Smooth muscle cell (in vitro differentiated cells): ENCODE measurements around the gene SLC38A1. TPM values are rescaled to one million over a fixed set of nuclear protein-coding genes. Genes with fewer than 3 reads are reported as not detected.

Source experiments
- DNase-seq: peaks from one replicate; lab custom pipeline; 2025; ENCODE audit not compliant: unreplicated experiment; lab: John Stamatoyannopoulos, UW
- H2AFZ ChIP-seq: fragments of 200-600 bp; sonication (generic); 2 replicates; pipeline ENCODE4 v1.6.0; 2016; ENCODE audit warnings: antibody characterized with exemption, low read depth, mild to moderate bottlenecking
- H3F3A ChIP-seq: fragments of 200-600 bp; sonication (generic); 2 replicates; pipeline ENCODE4 v1.6.0; 2017; ENCODE audit warnings: antibody characterized with exemption, low read depth
- H3K27ac ChIP-seq: fragments of 200-600 bp; sonication (generic); 2 replicates; pipeline ENCODE4 v1.5.1; 2016; ENCODE audit warnings: low read depth, mild to moderate bottlenecking
- H3K27me3 ChIP-seq: fragments of 200-600 bp; sonication (generic); 2 replicates; pipeline ENCODE4 v1.6.1; 2016; ENCODE audit warnings: low read depth, mild to moderate bottlenecking
- H3K36me3 ChIP-seq: fragments of 200-600 bp; sonication (generic); 2 replicates; pipeline ENCODE4 v1.5.1; 2016; ENCODE audit warnings: low read depth
- H3K4me1 ChIP-seq: fragments of 200-600 bp; sonication (generic); 2 replicates; pipeline ENCODE4 v1.5.1; 2016; ENCODE audit warnings: low read depth
- H3K4me2 ChIP-seq: fragments of 200-600 bp; sonication (generic); 2 replicates; pipeline ENCODE4 v1.6.0; 2016; ENCODE audit warnings: mild to moderate bottlenecking
- H3K4me3 ChIP-seq: fragments of 200-600 bp; sonication (generic); 2 replicates; pipeline ENCODE4 v1.5.1; 2016; ENCODE audit warnings: mild to moderate bottlenecking
- H3K79me2 ChIP-seq: fragments of 200-600 bp; sonication (generic); 2 replicates; pipeline ENCODE4 v1.6.0; 2016; ENCODE audit warnings: low read depth, mild to moderate bottlenecking
- H3K9ac ChIP-seq: fragments of 200-600 bp; sonication (generic); 2 replicates; pipeline ENCODE4 v1.6.0; 2016; ENCODE audit warnings: low read depth
- H3K9me3 ChIP-seq: fragments of 200-600 bp; sonication (generic); replicated peaks from 2 replicates; pipeline ENCODE4 v1.5.1; 2016; ENCODE audit warnings: low read depth
- H4K20me1 ChIP-seq: fragments of 200-600 bp; sonication (generic); 2 replicates; pipeline ENCODE4 v1.6.0; 2016; ENCODE audit warnings: low read depth
- WGBS: methylation state at CpG from one replicate; pipeline ENCODE4 v1.1.7; 2016; ENCODE audit warnings: low lambda C conversion rate; 5-methylcytosine and 5-hydroxymethylcytosine counted together
- polyA plus RNA-seq: library from polyadenylated mRNA; unstranded; fragments of >200 nt; fragmentation: Nextera tagmentation; extraction: Ambion mirVana; gene quantifications from 2 replicates; pipeline ENCODE4 v1.2.1, GENCODE V29; 2016
- total RNA-seq: library from RNA; depleted of rRNA; stranded (reverse); fragments of >200 nt; gene quantifications from 2 replicates; pipeline ENCODE4 v1.2.3, GENCODE V29; 2014
- TF ChIP-seq, protein P1 (sequence below): fragments of 200-600 bp; sonication (generic); IDR thresholded peaks from 2 replicates; pipeline ENCODE4 v1.5.1; 2017; ENCODE audit warnings: borderline replicate concordance, mild to moderate bottlenecking, antibody characterized with exemption; ENCODE audit not compliant: insufficient read depth, poor library complexity, severe bottlenecking

SLC38A1 gene
- total and polyA plus RNA-seq, 2 experiments from 2014 or later = 23.5 to 85.8 TPM

- peak overlapping the region; percentile 82 for H3K4me2 ChIP-seq
- 4% methylated on average over 2 of the region's 2 CpGs for WGBS
- DNase-seq = no peak
- H4K20me1 ChIP-seq = no peaks in the 10 kb centered on the region
- H3K27ac ChIP-seq = peak overlapping the region; percentile 97
- H3K4me1 ChIP-seq = peaks cover 28% of the 10 kb centered on the region
- TF ChIP-seq, protein P1, sequence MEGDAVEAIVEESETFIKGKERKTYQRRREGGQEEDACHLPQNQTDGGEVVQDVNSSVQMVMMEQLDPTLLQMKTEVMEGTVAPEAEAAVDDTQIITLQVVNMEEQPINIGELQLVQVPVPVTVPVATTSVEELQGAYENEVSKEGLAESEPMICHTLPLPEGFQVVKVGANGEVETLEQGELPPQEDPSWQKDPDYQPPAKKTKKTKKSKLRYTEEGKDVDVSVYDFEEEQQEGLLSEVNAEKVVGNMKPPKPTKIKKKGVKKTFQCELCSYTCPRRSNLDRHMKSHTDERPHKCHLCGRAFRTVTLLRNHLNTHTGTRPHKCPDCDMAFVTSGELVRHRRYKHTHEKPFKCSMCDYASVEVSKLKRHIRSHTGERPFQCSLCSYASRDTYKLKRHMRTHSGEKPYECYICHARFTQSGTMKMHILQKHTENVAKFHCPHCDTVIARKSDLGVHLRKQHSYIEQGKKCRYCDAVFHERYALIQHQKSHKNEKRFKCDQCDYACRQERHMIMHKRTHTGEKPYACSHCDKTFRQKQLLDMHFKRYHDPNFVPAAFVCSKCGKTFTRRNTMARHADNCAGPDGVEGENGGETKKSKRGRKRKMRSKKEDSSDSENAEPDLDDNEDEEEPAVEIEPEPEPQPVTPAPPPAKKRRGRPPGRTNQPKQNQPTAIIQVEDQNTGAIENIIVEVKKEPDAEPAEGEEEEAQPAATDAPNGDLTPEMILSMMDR = no peak
- peaks cover 5% of the 10 kb centered on the region for H3K36me3 ChIP-seq
- no peaks in the 10 kb centered on the region for H3K79me2 ChIP-seq
- H3K27me3 ChIP-seq = no peaks in the 10 kb centered on the region
- H3K9me3 ChIP-seq = no peaks in the 10 kb centered on the region
- H3F3A ChIP-seq = peaks cover 27% of the 10 kb centered on the region
- H3K4me3 ChIP-seq = peak overlapping the region; percentile 21
- peak overlapping the region; percentile 49 for H2AFZ ChIP-seq
- peak overlapping the region; percentile 65 for H3K9ac ChIP-seq
These were observed 114.4 kb downstream of the SLC38A1 start for GRCh38 chr12:46154221-46154985.

DNA sequence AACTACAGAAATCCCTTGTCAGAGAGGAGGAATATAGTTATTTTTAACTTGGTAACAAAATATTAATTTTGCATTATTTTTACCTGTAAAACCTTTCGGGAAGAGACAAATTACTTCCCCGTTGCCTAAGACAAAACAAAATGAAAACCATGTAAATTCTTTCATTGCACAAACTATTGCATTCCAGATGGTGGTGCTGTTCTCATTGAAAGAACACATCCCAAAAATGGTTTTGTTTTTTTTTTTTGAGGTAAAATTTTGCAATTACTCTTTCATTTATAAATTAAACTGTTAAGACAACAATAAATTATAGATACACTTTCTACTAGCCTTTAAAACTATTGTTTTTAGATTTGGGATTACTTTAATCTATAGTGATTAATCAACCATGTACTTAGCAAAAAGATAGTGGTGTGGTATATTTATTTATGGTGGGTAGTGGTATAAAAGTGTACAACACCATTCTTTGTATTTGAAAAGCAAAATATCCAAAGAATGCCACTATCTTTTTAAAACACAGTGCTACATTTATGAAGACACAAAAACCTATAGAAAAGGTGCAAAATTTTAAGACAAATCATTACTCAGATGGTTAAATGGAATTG is 115.5 kb downstream of the SLC38A1 start:
- peak overlapping the region; percentile 82 for H3K4me2 ChIP-seq
- H3K27me3 ChIP-seq = no peaks in the 10 kb centered on the region
- H4K20me1 ChIP-seq = no peaks in the 10 kb centered on the region
- H3K27ac ChIP-seq = peak overlapping the region; percentile 97
- TF ChIP-seq, protein P1 = peak; percentile 66
- H3K9ac ChIP-seq = peak overlapping the region; percentile 65
- H3K79me2 ChIP-seq = no peaks in the 10 kb centered on the region
- no peaks in the 10 kb centered on the region for H3K9me3 ChIP-seq
- peaks cover 28% of the 10 kb centered on the region for H3K4me1 ChIP-seq
- peaks cover 21% of the 10 kb centered on the region for H3F3A ChIP-seq
- H3K4me3 ChIP-seq = peak overlapping the region; percentile 21
- WGBS = 38% methylated on average over 2 of the region's 2 CpGs
- no peak for DNase-seq
- H3K36me3 ChIP-seq = peaks cover 5% of the 10 kb centered on the region
- peak overlapping the region; percentile 68 for H2AFZ ChIP-seq

GRCh38 chr12:46152456-46152855 is 116.4 kb downstream of the SLC38A1 start:
- H3K4me3 ChIP-seq = no peak overlapping the region
- 94% methylated on average over 1 of the region's 1 CpG for WGBS
- H3K4me2 ChIP-seq = no peak overlapping the region
- peak overlapping the region; percentile 97 for H3K27ac ChIP-seq
- no peaks in the 10 kb centered on the region for H3K79me2 ChIP-seq
- DNase-seq = no peak
- TF ChIP-seq, protein P1 = no peak
- no peaks in the 10 kb centered on the region for H3K27me3 ChIP-seq
- H2AFZ ChIP-seq = no peak overlapping the region
- H3K4me1 ChIP-seq = peaks cover 28% of the 10 kb centered on the region
- no peaks in the 10 kb centered on the region for H3K9me3 ChIP-seq
- H3K36me3 ChIP-seq = peaks cover 5% of the 10 kb centered on the region
- H4K20me1 ChIP-seq = no peaks in the 10 kb centered on the region
- no peak overlapping the region for H3K9ac ChIP-seq
- peaks cover 19% of the 10 kb centered on the region for H3F3A ChIP-seq
